Fibroblast of the aortic adventitia (primary cell): ENCODE measurements around the gene ACADS. TPM values are rescaled to one million over a fixed set of nuclear protein-coding genes. Genes with fewer than 3 reads are reported as not detected.

ENCODE experiments used
- DNase-seq: peaks from one replicate; pipeline ENCODE4 v3.0.0-alpha.2; 2010; ENCODE audit warnings: low read depth
- H3K4me3 ChIP-seq: 2 replicates; pipeline ENCODE4 v1.5.1; 2011; ENCODE audit warnings: low read depth, mild to moderate bottlenecking, control low read depth, low read length, moderate library complexity
- total RNA-seq: library from RNA; depleted of rRNA; stranded (reverse); fragments of >200 nt; gene quantifications from 2 replicates; pipeline ENCODE4 v1.2.3, GENCODE V29; 2012; ENCODE audit warnings: low replicate concordance
- TF ChIP-seq, protein P1 (sequence below): IDR thresholded peaks from 2 replicates; pipeline ENCODE4 v1.5.1; 2011; ENCODE audit warnings: mild to moderate bottlenecking, low read length, control low read depth, inconsistent platforms; ENCODE audit not compliant: insufficient read depth

The ACADS gene
- total RNA-seq, 1 donor: 7.5 TPM

DNA sequence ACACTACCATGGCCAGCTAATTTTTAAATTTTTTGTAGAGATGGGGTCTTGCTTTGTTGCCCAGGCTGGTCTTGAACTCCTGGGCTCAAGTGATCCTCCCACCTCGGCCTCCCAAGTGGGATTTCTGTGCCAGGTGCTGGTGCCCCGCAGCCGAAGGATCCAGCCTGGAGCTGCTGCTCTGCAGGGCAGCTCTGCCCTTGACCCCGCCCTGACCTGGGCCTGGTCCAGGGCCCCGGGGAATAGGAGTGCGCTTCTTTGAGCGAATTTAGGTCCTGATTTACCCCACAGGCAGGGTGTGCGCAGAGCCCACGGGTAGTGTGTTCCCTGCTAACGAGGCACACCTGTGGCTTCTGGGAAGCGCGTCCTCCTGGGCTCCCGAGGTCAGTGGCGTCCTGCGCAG lies 15.2 kb downstream of the ACADS start:
- no peak for DNase-seq
- H3K4me3 ChIP-seq: no peak overlapping the region
- TF ChIP-seq, protein P1, sequence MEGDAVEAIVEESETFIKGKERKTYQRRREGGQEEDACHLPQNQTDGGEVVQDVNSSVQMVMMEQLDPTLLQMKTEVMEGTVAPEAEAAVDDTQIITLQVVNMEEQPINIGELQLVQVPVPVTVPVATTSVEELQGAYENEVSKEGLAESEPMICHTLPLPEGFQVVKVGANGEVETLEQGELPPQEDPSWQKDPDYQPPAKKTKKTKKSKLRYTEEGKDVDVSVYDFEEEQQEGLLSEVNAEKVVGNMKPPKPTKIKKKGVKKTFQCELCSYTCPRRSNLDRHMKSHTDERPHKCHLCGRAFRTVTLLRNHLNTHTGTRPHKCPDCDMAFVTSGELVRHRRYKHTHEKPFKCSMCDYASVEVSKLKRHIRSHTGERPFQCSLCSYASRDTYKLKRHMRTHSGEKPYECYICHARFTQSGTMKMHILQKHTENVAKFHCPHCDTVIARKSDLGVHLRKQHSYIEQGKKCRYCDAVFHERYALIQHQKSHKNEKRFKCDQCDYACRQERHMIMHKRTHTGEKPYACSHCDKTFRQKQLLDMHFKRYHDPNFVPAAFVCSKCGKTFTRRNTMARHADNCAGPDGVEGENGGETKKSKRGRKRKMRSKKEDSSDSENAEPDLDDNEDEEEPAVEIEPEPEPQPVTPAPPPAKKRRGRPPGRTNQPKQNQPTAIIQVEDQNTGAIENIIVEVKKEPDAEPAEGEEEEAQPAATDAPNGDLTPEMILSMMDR: no peak

DNA sequence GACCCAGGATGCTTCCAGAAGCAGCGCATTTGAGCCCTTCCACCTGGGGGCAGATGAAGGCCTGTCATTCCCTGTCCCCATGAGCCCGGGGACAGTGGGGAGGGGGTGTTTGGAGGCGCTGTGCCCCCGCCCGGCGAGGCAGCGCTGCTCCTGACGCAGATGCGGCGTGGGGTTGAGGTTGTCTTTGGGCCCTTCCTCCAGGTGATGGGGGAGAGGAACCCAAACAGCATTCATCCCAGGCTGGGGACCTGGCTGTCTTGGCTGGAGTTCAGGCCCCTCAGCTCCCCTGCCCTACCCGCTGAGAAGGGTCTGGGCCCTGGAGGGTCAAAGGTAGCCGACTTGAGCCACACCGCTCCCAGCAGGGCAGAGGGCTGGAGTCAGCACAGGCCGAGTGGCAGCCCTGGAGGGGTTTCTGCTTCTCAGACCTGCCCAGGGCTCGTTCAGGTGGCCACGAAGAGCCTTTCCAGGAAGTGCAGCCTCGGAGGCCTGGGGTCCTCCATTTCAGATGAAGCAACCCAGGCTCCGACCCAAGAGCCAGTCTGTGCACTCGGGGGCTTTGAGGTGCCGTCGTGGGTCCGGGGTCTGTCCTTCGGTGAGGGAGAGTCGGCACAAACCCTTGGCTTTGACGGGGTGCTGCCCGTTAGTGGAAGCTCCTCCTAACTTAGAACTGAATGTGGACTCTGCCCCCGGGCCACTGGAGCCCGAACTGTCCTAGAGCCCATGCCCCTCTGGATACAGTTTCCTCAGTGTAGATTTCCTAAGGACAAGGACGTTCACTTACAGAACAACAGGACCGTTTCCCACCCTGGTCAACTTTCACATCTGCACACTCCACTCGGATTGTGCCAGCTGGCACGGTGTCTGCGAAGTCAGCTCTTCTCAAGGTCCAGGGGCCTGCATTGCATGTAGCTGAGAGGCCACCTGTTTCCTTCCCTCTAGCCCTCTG lies 16.1 kb downstream of the ACADS start:
- TF ChIP-seq, protein P1: no peak
- no peak overlapping the region for H3K4me3 ChIP-seq
- DNase-seq: no peak

DNA sequence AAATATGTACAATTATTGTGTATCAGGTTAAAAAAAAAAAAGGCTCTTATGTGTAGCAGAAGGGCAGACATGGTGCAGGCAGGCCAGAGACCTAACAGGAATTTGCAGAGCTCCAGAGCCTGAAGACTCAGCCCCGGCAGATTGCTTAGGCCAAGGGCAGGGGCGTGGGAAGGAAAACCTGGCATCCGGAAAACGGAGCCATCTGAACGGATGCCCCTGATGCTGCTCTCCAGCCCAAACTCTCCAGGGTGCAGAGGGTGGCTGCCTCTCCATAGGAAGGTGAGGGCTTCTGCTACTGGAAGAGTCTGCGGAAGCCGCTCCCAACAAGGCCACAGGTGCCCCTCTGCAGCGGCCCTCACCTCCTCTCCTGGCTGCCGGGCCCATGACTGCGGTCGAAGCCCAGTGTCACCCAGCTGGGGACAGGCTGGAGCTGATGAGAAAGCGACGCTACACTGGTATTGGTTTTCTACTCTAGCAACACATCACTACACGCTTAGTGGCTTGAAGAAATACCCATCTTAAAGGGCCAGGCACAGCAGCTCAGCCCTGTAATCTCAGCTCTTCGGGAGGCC lies 19.4 kb downstream of the ACADS start:
- H3K4me3 ChIP-seq: no peak overlapping the region
- no peak for DNase-seq
- TF ChIP-seq, protein P1: no peak

DNA sequence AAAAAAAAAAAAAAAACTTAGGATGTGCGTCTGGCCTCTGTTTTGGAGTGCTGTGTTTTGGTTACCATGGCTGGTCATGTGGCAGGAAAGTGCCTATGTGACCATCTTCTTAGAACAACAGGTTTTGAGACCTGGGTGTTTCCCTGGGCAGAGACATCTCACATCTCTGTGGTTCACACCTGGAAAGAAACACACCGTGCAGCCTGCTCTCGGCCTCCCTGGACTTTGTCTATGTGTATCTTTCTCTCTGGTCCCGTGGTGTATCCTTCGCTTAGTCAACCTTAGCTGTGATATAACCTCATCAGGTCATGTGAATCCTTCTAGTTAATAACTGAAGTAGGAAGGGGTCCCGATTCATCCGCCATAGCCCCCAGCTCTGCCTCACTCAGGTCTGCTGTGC lies 22.6 kb downstream of the ACADS start:
- TF ChIP-seq, protein P1: no peak
- DNase-seq: no peak
- no peak overlapping the region for H3K4me3 ChIP-seq

DNA sequence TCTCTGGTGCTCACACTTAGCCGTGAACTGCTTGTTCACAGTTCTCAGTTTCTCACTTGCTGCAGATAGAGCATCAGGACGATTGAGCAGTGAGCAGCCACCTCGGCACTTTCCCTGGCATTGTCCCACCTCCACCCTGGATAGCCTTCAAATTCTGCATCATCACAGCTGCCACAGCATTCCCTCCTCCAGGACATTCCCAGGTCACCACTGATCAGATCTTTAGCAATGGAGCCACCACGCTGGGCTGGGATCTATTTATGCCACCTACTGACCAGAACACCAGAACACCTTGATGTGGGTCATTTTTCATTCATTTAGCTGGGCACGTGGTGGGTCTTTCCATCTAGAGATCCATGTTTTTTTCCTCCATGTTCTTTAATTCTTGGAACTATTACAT lies 23.6 kb downstream of the ACADS start:
- TF ChIP-seq, protein P1: no peak
- DNase-seq: no peak

DNA sequence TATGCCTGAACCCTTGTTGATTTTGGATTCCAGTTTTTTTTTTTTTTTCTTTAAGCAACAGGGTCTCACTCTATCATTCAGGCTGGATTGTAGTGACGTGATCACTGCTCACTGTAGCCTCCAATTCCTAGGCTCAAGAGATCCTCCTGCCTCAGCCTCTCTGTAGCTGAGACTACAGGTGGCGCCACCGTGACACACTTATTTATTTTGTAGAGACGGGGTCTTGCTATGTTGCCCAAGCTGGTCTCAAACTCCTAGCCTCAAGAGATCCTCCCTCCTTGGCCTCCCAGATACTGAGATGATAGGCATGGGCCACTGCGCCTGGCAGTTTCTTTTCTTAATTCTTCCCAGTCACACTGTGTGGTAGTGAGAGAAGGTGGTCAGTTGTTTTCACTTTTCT lies 25.2 kb downstream of the ACADS start:
- TF ChIP-seq, protein P1: no peak
- DNase-seq: no peak
- H3K4me3 ChIP-seq: no peak overlapping the region

More for the DNA sequence above, 23.6 kb downstream of the ACADS start:
- no peak overlapping the region for H3K4me3 ChIP-seq
